ENCODE measurements around the gene CHD2.
"Not testable (repeated sequence)": the region's sequence is repeated elsewhere in the genome, so short reads cannot be mapped to it uniquely, and the experiment has no call there.

The CHD2 gene

GRCh38 chr15:93052090-93052879 lies 152.2 kb downstream of the CHD2 start:
- no peak for DNase-seq

GRCh38 chr15:93055211-93055610 lies 155.1 kb downstream of the CHD2 start:
- no peak for DNase-seq

GRCh38 chr15:93056836-93057235 lies 156.7 kb downstream of the CHD2 start:
- no peak for DNase-seq

- DNase-seq: no peak
These were observed 157.5 kb downstream of the CHD2 start for GRCh38 chr15:93057618-93058017.

- DNase-seq: no peak
These were observed 158.0 kb downstream of the CHD2 start for GRCh38 chr15:93058128-93058527.

- no peak for DNase-seq
These were observed 158.8 kb downstream of the CHD2 start for GRCh38 chr15:93058904-93059427.

- no peak for DNase-seq
These were observed 159.3 kb downstream of the CHD2 start for GRCh38 chr15:93059442-93059841.

- DNase-seq: no peak
These were observed 160.5 kb downstream of the CHD2 start for GRCh38 chr15:93060336-93061248.

GRCh38 chr15:93062628-93063261 lies 162.6 kb downstream of the CHD2 start:
- not testable (repeated sequence) for DNase-seq

- DNase-seq: no peak
These were observed 163.1 kb downstream of the CHD2 start for GRCh38 chr15:93063262-93063671.

- no peak for DNase-seq
These were observed 163.9 kb downstream of the CHD2 start for GRCh38 chr15:93063796-93064690.

GRCh38 chr15:93065641-93066045 lies 165.5 kb downstream of the CHD2 start:
- DNase-seq: no peak

- DNase-seq: no peak
These were observed 166.1 kb downstream of the CHD2 start for GRCh38 chr15:93066224-93066681.

- DNase-seq: no peak
These were observed 166.9 kb downstream of the CHD2 start for GRCh38 chr15:93066834-93067648.

GRCh38 chr15:93067649-93068085 lies 167.5 kb downstream of the CHD2 start:
- no peak for DNase-seq

- no peak for DNase-seq
These were observed 168.6 kb downstream of the CHD2 start for GRCh38 chr15:93068581-93069199.

GRCh38 chr15:93070132-93070531 lies 170.0 kb downstream of the CHD2 start:
- DNase-seq: no peak

GRCh38 chr15:93070551-93071296 lies 170.6 kb downstream of the CHD2 start:
- DNase-seq: no peak

GRCh38 chr15:93071469-93071936 lies 171.4 kb downstream of the CHD2 start:
- DNase-seq: no peak

GRCh38 chr15:93072011-93072410 lies 171.9 kb downstream of the CHD2 start:
- no peak for DNase-seq
